ENCODE data around the gene APOBEC2. TPM values are rescaled to one million over a fixed set of nuclear protein-coding genes. Genes with fewer than 3 reads are reported as not detected.
A peak's percentile ranks its signal among the peaks of the same experiment; 100 is the strongest.

APOBEC2 gene
- total and polyA plus RNA-seq, 2 of the 13 experiments (the other 11 are each of a cell fraction or from before 2014, with no cell fraction given), result 0.09 TPM; not detected in 1

DNA sequence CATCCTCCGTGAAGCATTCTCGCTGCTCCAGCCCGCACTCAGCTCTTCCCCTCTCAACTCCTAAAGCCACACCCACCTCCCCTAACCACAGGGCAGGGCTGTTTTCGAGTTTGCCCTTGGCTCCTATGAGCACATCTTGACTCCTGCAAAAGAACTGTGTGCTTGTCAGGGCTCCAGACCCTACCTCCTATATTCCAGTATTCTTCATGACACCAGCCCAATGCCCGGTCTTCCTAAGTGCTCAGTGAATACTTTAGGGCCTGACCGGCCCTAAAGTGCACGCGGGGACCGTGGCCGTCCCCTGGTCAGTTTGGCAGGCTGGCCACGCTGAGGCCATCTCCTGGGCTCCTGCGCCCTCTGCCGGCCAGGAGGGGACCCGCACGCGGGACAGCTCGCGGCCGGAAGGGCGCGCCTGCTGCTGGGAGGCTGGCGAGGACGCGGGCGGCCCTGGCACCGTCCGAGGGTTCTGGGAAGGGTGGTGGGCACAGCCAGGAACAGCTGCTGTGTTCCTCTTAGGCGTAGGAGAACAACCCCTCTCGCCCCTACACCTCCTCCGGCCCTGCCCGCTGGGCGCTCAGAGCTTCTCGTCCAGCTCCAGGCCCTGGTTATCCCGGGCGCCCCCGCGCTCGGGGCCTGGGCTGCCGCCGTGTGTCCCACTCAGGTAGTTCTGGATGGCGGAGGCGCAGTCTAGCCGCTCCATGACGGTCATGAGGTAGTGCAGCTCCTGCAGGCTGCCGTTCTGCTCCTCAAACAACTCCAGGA lies 25.0 kb upstream of the APOBEC2 start (continued):
- no peak for TF ChIP-seq ZNF513 (CRISPR knock-in tag; conservative IDR thresholded peaks at IDR 0.05)
- TF ChIP-seq, protein P1, sequence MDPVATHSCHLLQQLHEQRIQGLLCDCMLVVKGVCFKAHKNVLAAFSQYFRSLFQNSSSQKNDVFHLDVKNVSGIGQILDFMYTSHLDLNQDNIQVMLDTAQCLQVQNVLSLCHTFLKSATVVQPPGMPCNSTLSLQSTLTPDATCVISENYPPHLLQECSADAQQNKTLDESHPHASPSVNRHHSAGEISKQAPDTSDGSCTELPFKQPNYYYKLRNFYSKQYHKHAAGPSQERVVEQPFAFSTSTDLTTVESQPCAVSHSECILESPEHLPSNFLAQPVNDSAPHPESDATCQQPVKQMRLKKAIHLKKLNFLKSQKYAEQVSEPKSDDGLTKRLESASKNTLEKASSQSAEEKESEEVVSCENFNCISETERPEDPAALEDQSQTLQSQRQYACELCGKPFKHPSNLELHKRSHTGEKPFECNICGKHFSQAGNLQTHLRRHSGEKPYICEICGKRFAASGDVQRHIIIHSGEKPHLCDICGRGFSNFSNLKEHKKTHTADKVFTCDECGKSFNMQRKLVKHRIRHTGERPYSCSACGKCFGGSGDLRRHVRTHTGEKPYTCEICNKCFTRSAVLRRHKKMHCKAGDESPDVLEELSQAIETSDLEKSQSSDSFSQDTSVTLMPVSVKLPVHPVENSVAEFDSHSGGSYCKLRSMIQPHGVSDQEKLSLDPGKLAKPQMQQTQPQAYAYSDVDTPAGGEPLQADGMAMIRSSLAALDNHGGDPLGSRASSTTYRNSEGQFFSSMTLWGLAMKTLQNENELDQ (CRISPR knock-in tag; IDR thresholded peaks at IDR 0.05; ENCODE audit: borderline replicate concordance), result no peak
- TF ChIP-seq TOPORS (CRISPR knock-in tag; IDR thresholded peaks at IDR 0.05), result 0 out of 2 replicates have a peak, but pooled peaks have one; percentile 72
- no peak for TF ChIP-seq ZC3H4 (CRISPR knock-in tag; IDR thresholded peaks at IDR 0.05; ENCODE audit: borderline replicate concordance)
- TF ChIP-seq PHF5A (CRISPR knock-in tag; IDR thresholded peaks at IDR 0.05; ENCODE audit: low read depth, unreplicated experiment), result no peak
- peak; percentile 82; the same call in 1 of the 2 replicates for TF ChIP-seq ARNT2 (CRISPR knock-in tag; IDR thresholded peaks at IDR 0.05; ENCODE audit: low read depth)
- TF ChIP-seq ZNF639 (CRISPR knock-in tag; conservative IDR thresholded peaks at IDR 0.05), result no peak
- 0 out of 2 replicates have a peak, but pooled peaks have one; percentile 53 for TF ChIP-seq HINFP (CRISPR knock-in tag; IDR thresholded peaks at IDR 0.05; ENCODE audit: low read depth)
- TF ChIP-seq ZNF180 (CRISPR knock-in tag; IDR thresholded peaks at IDR 0.05; ENCODE audit: borderline replicate concordance, low read depth), result no peak
- TF ChIP-seq PAF1 (CRISPR knock-in tag; IDR thresholded peaks at IDR 0.05), result no peak
- no peak for TF ChIP-seq DRAP1 (CRISPR knock-in tag; IDR thresholded peaks at IDR 0.05)
